HG02588 (cell line): Measurements from ENCODE around the gene RUNX1.
A peak's percentile ranks its signal among the peaks of the same experiment; 100 is the strongest.

ENCODE experiments used
- ATAC-seq: cut with Tn5 transposase; IDR thresholded peaks from one replicate; pipeline ENCODE4 v1.9.1; 2021; ENCODE audit warnings: mild to moderate bottlenecking, moderate library complexity; ENCODE audit not compliant: unreplicated experiment

The RUNX1 gene

GRCh38 chr21:34906401-34906800 lies 142.7 kb downstream of the RUNX1 start:
- no peak for ATAC-seq

GRCh38 chr21:34905218-34905537 lies 143.9 kb downstream of the RUNX1 start:
- no peak for ATAC-seq

- ATAC-seq: no peak
Observed at GRCh38 chr21:34904526-34905217, 144.4 kb downstream of the RUNX1 start.

GRCh38 chr21:34900376-34900775 lies 148.7 kb downstream of the RUNX1 start:
- ATAC-seq: no peak

- ATAC-seq: no peak
Observed at GRCh38 chr21:34899760-34900159, 149.3 kb downstream of the RUNX1 start.

GRCh38 chr21:34899302-34899701 lies 149.8 kb downstream of the RUNX1 start:
- ATAC-seq: no peak

- no peak for ATAC-seq
Observed at GRCh38 chr21:34897828-34898227, 151.3 kb downstream of the RUNX1 start.

GRCh38 chr21:34894401-34894800 lies 154.7 kb downstream of the RUNX1 start:
- no peak for ATAC-seq

GRCh38 chr21:34892209-34892608 lies 156.9 kb downstream of the RUNX1 start:
- ATAC-seq: no peak

- ATAC-seq: no peak
Observed at GRCh38 chr21:34891613-34891943, 157.5 kb downstream of the RUNX1 start.

- no peak for ATAC-seq
Observed at GRCh38 chr21:34890724-34891612, 158.1 kb downstream of the RUNX1 start.

GRCh38 chr21:34890470-34890723 lies 158.7 kb downstream of the RUNX1 start:
- no peak for ATAC-seq

GRCh38 chr21:34889676-34890469 lies 159.2 kb downstream of the RUNX1 start:
- peak; percentile 39 for ATAC-seq

- no peak for ATAC-seq
Observed at GRCh38 chr21:34889320-34889675, 159.8 kb downstream of the RUNX1 start.

- ATAC-seq: peak; percentile 63
Observed at GRCh38 chr21:34888569-34889319, 160.4 kb downstream of the RUNX1 start.

GRCh38 chr21:34887725-34888568 lies 161.2 kb downstream of the RUNX1 start:
- peak; percentile 31 for ATAC-seq

- no peak for ATAC-seq
Observed at GRCh38 chr21:34887105-34887442, 162.0 kb downstream of the RUNX1 start.

- no peak for ATAC-seq
Observed at GRCh38 chr21:34886240-34887104, 162.6 kb downstream of the RUNX1 start.

- ATAC-seq: no peak
Observed at GRCh38 chr21:34885626-34886239, 163.4 kb downstream of the RUNX1 start.
